HG03097 (cell line): Measurements from ENCODE around the gene MIA.
A peak's percentile ranks its signal among the peaks of the same experiment; 100 is the strongest.
"Not testable (repeated sequence)": the region's sequence is repeated elsewhere in the genome, so short reads cannot be mapped to it uniquely, and the experiment has no call there.

ENCODE experiments used
- ATAC-seq: cut with Tn5 transposase; IDR thresholded peaks from one replicate; pipeline ENCODE4 v1.9.1; 2021; ENCODE audit not compliant: unreplicated experiment, low FRiP score

Gene MIA

DNA sequence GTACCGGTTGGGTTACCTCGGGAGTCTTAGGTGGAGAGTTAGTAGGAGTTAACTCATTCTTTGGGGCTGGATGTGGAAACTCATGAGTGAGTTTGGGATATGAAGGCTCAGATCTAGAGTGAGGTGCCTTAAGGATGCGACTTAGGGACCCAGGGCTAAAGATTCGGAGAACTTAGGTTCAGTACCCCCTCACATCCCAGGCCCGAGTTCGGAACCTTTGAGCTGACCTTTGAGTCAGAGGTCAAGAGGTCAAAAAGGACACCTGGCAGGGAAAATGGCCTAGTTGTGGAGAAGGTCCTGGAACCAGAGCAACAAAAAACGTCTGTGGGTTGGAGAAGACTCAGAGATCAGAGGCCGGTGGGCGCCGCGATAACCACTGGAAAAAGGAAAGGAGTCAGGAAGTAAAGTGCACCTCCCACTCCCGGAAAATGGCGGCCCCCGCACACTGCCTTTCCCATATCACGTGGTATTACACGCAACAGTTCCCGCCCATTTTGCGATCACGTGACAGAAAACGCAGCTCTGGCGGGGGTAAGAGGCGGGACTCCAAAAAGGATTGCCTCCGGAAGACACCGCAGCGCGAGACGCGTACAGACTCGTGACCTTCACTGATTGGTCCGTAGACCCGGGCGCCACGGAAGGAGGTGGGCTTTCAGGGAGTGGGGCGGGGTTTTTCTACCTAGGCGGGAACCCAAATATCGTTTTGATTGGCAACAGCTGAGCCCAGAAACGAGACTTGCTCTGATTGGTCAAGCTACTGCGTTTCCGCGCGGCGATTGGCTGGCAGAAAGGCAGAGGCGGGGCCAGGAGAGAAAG is 25.1 kb upstream of the MIA start, which contains the start of gene ACTMAP:
Gene ACTMAP (minus strand): TSS at position 420 of the 816 bp plus-strand sequence. CDS start 674 bp downstream, outside the sequence.
- peak; percentile 80 for ATAC-seq

GRCh38 chr19:40750874-40751537 is 24.3 kb upstream of the MIA start, which contains the start of gene SNRPA:
SNRPA (plus strand) TSS chr19:40751203; CDS start chr19:40751409, 206 bp downstream.
- peak; percentile 57 for ATAC-seq

DNA sequence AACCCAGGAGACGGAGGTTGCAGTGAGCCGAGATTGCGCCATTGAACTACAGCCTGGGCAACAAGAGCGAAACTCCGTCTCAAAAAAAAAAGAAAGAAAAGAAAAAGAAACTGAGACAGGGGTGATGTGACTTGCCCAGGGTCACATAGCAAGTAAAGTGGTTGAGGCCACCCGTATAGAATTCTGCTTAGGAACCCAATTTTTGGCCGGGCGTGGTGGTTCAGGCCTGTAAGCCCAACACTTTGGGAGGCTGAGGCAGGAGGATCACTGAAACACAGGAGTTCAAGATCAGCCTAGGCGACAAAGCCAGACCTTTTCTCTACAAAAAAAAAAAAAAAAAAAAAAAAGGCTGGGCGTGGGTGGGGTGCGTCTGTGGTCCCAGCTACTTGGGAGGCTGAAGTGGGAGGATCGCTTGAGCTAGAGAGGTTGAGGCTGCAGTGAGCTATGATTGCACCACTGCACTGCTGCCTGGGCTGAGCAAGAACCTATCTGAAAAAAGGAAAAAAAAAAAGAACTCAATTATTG is 23.0 kb upstream of the MIA start:
- no peak for ATAC-seq

- ATAC-seq: no peak
These were observed 20.6 kb upstream of the MIA start for GRCh38 chr19:40754611-40755247.

GRCh38 chr19:40755248-40755624 is 20.1 kb upstream of the MIA start:
- no peak for ATAC-seq

GRCh38 chr19:40755791-40756190 is 19.5 kb upstream of the MIA start:
- no peak for ATAC-seq

DNA sequence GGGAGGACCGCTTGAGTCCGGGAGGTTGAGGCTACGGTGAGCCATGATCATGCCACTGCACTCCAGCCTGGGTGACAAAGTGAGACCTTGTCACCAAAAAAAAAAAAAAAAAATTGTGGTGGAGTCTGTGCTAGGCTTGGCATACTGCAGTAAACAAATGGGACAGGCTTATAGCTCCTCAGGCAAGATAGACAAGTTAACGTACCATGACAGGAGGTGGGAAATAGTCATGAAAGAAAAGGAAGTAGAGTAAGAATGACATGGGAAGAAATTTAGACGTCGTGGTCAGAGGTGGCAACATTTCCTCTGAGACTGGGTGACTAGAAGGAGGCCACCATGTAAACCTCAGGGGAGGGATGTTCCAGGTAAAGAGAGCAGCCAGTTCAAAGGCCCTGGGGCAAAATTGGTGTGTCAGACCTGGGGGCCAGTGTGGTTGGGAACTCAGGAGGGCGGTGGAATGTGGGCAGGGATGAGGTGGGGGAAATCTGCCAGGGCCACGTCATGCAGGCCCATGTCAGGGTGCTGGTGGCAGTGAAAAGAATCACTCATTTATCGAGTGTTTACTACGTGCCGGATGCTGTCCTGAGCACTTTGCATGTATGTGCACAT is 18.7 kb upstream of the MIA start:
- no peak for ATAC-seq

DNA sequence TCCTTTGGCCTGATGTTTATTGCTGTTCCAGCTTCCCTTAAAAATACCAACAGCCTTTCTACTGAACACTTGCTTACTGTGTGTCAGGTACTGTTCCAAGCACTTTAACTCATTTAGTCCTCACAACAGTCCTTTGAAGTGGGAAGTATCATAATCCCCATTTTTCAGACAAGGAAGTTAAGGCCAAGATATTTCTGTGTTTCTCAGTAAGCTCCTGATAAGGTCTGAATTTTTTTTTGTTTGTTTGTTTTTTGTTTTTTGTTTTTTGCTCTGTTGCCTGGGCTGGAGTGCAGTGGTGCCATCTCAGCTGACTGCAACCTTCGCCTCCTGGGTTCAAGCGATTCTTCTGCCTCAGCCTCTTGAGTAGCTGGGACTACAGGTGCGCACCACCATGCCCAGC is 16.8 kb upstream of the MIA start:
- ATAC-seq: no peak

GRCh38 chr19:40759352-40759751 is 16.0 kb upstream of the MIA start:
- ATAC-seq: no peak

DNA sequence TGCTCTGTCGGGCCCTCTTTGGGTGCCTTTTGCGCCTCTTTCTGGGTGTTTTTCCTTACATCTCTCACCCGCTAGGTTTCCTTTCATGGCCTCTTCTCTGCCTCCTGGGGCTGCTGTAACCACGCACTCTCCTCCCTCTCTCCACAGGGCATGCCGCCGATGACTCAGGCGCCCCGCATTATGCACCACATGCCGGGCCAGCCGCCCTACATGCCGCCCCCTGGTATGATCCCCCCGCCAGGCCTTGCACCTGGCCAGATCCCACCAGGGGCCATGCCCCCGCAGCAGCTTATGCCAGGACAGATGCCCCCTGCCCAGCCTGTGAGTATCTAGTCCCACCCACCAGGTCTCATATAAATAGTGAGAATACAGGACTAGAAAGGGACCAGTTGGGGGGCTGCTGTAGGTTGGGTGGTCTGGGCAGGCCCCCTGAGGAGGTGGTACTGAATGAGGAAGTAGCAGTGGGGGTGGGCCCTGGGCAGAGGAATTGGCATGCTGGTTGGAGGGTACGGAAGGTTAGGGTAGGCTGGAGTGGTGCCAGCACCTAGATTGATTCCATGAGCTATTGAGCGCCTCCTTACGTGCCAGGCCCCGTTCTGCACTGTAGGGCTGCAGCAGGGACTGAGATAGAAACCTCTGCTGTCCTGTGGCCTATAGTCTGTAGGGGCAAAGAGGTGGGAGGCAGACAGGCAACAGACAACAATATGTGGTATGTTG is 12.4 kb upstream of the MIA start:
- ATAC-seq: no peak

- ATAC-seq: no peak
These were observed 11.8 kb upstream of the MIA start for GRCh38 chr19:40763526-40763925.

GRCh38 chr19:40763963-40764362 is 11.4 kb upstream of the MIA start:
- ATAC-seq: no peak

DNA sequence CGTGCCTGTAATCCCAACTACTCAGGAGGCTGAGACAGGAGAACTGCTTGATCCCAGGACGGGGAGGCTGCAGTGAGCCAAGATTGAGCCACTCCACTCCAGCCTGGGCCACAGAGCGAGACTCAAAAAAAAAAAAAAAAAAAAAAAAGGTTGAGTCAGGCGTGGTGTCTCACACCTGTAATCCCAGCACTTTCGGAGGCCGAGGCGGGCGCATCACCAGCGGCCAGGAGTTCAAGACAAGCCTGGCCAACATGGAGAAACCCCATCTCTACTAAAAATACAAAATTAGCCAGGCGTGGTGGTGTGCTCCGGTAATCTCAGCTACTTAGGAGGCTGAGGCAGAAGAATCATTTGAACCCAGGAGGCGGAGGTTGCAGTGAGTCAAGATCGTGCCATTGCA is 8.9 kb upstream of the MIA start:
- not testable (repeated sequence) for ATAC-seq

DNA sequence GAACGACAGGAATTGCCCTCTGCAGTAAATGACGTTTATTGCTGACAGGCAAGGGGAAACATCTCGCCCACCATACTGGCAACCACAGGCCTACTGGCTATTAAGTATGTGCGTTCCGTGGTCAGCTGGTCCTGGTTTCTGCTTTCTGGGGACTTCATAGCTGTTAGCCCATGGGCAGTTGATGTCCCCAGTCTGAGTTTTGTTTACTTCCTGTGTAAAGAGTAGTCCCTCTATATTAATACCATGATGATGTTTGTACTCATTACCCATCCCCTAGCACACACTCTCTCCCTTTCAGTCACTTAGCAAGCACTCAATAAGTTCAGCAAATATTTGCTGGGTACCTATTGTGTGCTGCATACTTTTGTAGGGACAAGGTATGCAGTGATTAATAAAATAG is 6.5 kb upstream of the MIA start:
- no peak for ATAC-seq

GRCh38 chr19:40771101-40771862 is 4.0 kb upstream of the MIA start:
- not testable (repeated sequence) for ATAC-seq

DNA sequence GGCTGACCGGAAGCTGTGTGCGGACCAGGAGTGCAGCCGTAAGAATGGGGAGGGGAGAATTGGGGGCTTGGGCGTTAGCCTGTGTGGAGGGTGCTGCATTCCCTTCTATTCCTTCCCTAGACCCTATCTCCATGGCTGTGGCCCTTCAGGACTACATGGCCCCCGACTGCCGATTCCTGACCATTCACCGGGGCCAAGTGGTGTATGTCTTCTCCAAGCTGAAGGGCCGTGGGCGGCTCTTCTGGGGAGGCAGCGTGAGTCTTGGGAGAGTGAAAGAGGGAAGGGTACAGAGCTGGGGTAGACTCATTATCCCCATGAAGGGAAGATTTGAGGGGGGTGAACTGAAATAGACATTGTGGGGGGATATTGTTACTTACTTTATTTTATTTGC is 306 bp downstream of the MIA start:
- ATAC-seq: no peak

DNA sequence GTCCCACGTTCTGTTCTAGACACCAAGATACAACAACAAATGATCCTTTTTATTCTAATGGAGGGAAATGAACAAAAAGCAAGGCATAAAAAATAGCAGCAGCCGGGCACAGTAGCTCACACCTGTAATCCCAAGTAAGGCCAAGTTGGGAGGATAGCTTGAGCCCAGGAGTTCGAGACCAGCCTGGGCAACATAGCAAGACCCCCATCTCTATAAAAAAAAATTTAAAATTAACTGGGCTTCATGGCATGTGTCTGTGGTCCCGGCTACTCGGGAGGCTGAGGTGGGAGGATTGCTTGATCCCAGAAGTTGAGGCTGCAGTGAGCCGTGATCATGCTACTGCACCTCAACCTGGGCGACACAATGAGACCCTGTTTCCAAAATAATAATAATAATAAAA is 1.0 kb downstream of the MIA start:
- ATAC-seq: no peak

DNA sequence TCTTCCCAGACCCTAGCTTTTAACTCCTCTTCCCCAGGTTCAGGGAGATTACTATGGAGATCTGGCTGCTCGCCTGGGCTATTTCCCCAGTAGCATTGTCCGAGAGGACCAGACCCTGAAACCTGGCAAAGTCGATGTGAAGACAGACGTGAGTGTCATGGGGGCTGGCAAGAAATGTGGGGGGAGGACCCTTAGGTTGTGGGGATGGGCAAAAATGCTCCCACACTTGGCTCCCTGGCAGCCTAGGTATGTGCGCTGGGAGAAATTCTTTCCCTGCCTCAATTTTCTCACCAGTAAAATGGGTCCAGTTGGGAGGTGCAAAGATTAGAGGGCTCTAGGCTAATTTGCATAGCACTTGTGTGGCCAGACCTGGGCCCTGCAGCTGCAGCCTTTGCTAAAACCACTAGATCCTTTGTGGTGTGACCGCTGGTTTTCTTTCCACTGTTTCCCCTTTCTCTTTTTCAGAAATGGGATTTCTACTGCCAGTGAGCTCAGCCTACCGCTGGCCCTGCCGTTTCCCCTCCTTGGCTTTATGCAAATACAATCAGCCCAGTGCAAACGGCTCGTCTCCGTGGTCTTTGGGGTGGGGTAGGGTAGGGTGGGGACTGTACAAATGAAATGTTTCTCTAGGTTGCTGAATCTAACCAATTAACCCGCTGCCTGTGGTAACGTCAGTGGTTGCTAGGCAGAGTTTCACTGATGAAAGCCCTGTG is 1.8 kb downstream of the MIA start:
- peak; percentile 53 for ATAC-seq

DNA sequence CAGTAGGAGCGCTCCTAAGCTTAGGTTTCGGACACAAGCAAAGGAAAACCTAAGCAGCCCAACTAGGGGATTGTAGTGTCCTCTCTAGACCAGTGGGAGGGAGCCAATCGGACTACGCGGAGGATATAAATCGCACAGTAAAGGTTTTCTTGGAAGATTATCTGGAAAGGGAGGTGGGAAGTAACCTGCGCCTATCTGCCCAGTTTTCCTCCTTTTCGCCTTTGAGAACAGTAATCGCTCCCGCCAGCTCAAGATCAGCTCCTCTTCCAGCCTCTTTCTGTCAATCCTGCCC is 2.3 kb downstream of the MIA start:
- no peak for ATAC-seq
